ENCODE data around the gene MERTK.
"Not testable (repeated sequence)": the region's sequence is repeated elsewhere in the genome, so short reads cannot be mapped to it uniquely, and the experiment has no call there.

MERTK gene

DNA sequence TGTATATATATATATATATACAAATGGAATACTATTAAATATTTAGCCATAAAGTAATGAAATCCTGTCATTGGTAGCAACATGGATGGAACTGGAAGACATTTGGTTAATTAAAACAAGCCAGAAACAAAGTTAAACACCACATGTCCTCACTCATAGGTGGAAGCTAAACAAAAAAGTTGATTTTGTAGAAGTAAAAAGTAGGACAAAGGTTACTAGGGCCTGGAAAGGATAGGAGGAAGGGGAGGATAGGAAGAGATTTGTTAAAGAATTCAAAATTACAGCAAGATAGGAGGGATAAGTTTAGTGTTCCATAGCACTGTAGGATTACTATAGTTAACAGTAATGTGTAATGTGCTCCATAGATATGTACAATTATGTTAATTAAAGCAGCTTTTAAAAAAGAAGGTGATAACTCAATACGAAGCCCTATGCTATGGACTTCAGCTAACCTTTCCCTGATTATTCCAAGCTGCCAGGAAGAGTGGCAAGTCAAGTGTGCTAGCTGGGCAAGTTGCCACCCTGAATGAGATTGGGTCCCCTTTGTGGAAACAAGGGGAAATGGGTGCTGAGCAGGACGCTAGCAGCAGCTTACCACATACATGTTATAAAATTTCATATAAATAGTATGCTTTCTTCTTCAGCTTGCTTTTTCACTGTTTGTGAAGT lies 12.3 kb downstream of the MERTK start:
- DNase-seq (ENCODE audit: low read depth in 2 of 2), result no peak
- H3K4me3 ChIP-seq (replicated peaks in 1 of 2; ENCODE audit: low read depth in 2 of 2, low read length in 2 of 2), result no peak overlapping the region
- TF ChIP-seq, protein P1, sequence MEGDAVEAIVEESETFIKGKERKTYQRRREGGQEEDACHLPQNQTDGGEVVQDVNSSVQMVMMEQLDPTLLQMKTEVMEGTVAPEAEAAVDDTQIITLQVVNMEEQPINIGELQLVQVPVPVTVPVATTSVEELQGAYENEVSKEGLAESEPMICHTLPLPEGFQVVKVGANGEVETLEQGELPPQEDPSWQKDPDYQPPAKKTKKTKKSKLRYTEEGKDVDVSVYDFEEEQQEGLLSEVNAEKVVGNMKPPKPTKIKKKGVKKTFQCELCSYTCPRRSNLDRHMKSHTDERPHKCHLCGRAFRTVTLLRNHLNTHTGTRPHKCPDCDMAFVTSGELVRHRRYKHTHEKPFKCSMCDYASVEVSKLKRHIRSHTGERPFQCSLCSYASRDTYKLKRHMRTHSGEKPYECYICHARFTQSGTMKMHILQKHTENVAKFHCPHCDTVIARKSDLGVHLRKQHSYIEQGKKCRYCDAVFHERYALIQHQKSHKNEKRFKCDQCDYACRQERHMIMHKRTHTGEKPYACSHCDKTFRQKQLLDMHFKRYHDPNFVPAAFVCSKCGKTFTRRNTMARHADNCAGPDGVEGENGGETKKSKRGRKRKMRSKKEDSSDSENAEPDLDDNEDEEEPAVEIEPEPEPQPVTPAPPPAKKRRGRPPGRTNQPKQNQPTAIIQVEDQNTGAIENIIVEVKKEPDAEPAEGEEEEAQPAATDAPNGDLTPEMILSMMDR (IDR thresholded peaks at IDR 0.05; ENCODE audit: low read depth, low read length), result no peak

DNA sequence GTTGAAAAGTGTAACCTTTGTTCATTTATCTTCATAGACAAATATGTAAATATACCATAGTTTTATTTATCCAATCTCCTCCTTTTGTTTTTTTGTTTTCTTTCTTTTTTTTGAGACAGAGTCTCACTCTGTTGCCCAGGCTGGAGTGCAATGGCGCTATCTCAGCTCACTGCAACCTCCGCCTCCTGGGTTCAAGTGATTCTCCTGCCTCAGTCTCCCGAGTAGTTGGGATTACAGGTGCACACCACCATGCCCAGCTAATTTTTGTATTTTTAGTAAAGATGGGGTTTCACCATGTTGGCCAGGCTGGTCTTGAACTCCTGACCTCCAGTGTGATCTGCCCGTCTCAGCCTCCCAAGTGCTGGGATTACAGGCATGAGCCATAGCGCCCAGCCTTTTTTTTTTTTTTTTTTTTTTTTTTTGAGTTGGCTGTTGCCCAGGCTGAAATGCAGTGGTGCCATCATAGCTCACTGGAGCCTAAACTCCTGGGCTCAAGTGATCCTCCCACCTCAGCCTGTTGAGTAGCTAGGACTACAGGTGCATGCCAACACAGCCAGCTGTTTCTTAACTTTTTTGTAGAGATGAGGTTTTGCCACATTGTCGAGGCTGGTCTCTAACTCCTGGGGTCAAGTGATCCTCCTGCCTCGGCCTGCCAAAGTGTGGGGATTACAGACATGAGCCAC lies 13.0 kb downstream of the MERTK start:
- not testable (repeated sequence) for H3K4me3 ChIP-seq (replicated peaks in 1 of 2; ENCODE audit: low read depth in 2 of 2, low read length in 2 of 2); DNase-seq (ENCODE audit: low read depth in 2 of 2)

DNA sequence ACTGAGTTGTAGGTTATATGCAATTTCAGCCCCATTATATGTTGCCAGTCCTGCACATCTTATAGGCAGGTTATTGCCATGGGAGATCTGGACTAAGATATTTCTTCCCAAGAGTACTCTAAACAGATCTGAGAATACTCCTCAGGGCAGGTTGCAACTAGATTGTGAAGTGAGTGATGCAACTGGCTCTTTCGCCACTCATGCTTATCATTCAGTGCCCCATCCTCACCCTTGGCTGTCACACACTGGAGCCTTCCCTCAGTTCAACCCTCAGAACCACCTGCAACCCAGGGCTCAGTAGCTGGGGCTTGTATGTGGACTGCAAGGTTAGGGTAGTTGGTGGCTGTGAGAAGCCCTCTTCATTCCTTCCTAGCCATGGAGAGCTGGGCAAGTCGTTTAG lies 14.1 kb downstream of the MERTK start:
- H3K4me3 ChIP-seq (replicated peaks in 1 of 2; ENCODE audit: low read depth in 2 of 2, low read length in 2 of 2), result no peak overlapping the region
- DNase-seq (ENCODE audit: low read depth in 2 of 2), result no peak
- TF ChIP-seq, protein P1 (IDR thresholded peaks at IDR 0.05; ENCODE audit: low read depth, low read length), result no peak

DNA sequence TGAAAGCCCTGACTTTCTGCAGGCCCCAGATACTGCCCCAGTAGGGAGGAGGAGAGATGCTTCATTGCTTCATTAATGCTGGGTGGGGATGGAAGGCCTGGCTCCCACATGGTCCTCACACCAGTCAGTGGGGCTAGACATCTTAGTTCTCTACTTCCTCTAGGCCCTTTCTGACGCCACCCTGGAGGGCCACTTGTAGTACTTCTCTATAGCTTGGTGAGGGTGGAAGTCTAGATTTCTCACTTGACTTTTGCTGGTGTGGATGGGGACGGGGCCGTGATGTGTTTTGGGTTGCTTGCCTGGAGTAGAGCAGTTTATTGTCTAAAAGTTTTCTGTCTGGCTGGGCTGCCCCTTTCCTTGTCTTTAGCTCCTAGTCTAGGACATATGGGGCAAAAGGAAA lies 18.7 kb downstream of the MERTK start:
- TF ChIP-seq, protein P1 (IDR thresholded peaks at IDR 0.05; ENCODE audit: low read depth, low read length), result no peak
- no peak overlapping the region for H3K4me3 ChIP-seq (replicated peaks in 1 of 2; ENCODE audit: low read depth in 2 of 2, low read length in 2 of 2)
- DNase-seq (ENCODE audit: low read depth in 2 of 2), result no peak

DNA sequence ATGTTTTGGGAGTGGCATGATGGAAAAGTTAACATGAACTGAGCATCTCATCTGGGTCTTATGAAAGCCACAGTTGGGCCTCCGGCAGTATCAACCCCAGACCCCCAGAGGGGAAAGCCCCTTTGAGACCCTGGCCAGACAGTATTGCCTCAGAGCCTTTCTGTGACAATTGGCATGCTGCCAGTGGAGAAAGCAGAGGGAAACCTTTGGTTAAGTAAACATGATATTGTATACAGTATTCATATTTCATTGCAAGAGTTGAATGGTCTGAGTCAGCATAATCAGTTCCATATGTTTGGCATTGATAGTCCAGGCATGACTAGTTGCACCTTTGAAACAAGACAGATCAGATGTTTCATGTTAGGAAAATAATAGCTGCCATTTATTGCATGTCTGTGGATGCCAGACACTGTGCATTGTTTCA lies 20.0 kb downstream of the MERTK start:
- H3K4me3 ChIP-seq (replicated peaks in 1 of 2; ENCODE audit: low read depth in 2 of 2, low read length in 2 of 2), result no peak overlapping the region
- TF ChIP-seq, protein P1 (IDR thresholded peaks at IDR 0.05; ENCODE audit: low read depth, low read length), result no peak
- DNase-seq (ENCODE audit: low read depth in 2 of 2), result peak; percentile 77 to 82

DNA sequence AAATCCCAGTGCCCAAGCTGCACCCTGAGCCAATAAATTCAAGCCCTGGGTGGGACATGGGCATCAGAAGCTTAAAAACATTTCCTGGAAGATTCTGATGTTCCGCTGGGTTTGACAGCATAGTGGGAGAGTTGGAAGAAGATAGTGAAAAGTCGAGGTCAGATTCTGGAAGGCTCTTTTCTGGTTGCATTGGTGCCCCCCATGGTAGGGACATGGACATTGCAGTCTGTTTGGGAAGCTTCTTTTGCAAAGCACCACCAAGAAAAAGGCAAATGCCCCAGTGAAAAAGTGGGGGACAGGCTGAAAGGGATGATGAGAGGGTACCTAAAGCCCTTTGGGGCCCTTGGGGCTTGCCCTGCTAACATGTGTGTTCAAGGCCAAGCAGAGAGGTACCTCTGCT lies 21.0 kb downstream of the MERTK start:
- DNase-seq (ENCODE audit: low read depth in 2 of 2), result no peak
- TF ChIP-seq, protein P1 (IDR thresholded peaks at IDR 0.05; ENCODE audit: low read depth, low read length), result peak; percentile 30

DNA sequence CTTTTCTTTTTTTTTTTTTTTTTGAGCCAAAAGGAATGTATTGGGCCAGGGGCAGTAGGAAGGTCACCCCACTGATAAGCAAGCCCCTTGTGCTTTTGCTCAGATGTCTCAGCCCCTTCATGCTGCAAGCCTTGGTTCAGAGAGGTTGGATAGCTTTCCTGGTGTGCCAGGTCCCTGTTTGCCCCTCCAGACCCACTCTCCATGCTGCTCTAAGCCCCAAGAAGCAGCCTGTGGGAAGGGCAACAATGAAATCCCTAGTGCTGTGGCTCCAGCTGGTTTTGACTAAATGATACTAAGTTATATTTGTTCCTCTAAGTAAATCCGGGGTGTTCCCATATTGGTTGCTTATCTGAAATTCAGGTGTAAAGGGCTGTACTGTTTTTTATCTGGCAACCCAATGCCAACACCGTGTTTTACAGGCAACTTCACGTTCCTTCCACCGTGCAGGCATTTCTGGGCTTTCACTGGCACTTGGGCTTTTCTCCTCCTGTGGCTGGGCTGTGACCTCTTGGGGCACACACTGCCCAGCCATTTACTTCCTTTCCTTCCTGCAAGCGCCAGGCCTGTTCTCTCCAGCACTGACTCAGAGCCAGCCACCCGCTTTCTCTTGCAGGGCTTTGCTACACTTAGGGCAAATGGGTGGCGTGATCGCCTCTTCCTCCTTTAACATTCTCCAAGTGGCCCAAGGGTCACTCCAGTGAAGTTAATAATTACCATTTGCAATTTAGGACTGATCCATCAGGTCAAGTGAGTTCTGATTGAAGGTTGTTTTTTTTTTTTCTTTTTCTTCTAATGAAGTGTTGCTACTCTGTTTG lies 21.6 kb downstream of the MERTK start:
- DNase-seq (ENCODE audit: low read depth in 2 of 2), result peak in 1 of 2 donors; percentile 32
- no peak overlapping the region for H3K4me3 ChIP-seq (replicated peaks in 1 of 2; ENCODE audit: low read depth in 2 of 2, low read length in 2 of 2)
- TF ChIP-seq, protein P1 (IDR thresholded peaks at IDR 0.05; ENCODE audit: low read depth, low read length), result no peak

More for the DNA sequence above, 21.0 kb downstream of the MERTK start:
- H3K4me3 ChIP-seq (replicated peaks in 1 of 2; ENCODE audit: low read depth in 2 of 2, low read length in 2 of 2), result no peak overlapping the region
